A204.1 (cell line): Measurements from ENCODE around the gene ZNF277.
"Not testable (repeated sequence)": the region's sequence is repeated elsewhere in the genome, so short reads cannot be mapped to it uniquely, and the experiment has no call there.

ENCODE experiments used
- FAIRE-seq: peaks from 2 replicates; lab custom pipeline; 2012; peaks lifted over from hg19 to GRCh38; lab: Jason Lieb, UNC

Gene ZNF277

GRCh38 chr7:112212571-112212970 is 6.1 kb downstream of the ZNF277 start:
- no peak for FAIRE-seq

GRCh38 chr7:112213735-112214134 is 7.2 kb downstream of the ZNF277 start:
- FAIRE-seq, result no peak

GRCh38 chr7:112214268-112214667 is 7.8 kb downstream of the ZNF277 start:
- FAIRE-seq, result no peak

GRCh38 chr7:112214883-112215282 is 8.4 kb downstream of the ZNF277 start:
- no peak for FAIRE-seq

DNA sequence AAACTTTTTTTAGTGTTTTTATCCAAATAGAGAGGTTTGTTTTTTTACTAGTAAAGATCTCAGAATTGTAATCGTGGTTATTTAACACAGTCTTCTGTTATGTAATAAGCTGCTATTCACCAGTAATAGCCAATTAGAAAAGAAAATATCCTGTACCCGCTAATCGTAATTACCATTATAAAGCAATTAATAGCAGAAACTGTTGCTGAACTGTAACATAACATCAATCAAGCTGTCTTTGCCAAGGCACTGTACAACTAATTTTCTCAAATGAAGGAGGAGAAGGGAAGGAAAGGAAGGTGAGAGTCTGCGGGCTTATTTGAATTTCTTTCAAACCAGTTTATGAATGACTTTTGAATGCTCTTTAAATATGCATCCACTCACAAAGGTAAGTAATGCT is 9.3 kb downstream of the ZNF277 start:
- FAIRE-seq, result no peak

DNA sequence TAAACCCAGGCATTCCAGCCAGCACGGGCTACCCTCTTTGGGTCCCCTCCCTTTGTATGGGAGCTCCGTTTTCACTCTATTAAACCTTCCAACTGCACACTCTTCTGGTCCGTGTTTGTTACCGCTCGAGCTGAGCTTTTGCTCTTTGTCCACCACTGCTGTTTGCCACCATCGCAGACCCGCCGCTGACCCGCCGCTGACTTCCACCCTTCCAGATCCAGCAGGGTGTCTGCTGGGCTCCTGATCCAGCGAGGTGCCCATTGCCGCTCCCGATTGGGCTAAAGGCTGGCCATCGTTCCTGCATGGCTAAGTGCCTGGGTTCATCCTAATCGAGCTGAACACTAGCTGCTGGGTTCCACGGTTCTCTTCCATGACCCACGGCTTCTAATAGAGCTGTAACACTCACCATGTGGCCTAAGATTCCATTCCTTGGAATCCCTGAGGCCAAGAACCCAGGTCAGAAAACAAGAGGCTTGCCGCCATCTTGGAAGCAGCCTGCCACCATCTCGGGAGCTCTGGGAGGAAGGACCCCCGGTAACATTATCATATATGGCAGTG is 14.5 kb downstream of the ZNF277 start:
- FAIRE-seq, result no peak

DNA sequence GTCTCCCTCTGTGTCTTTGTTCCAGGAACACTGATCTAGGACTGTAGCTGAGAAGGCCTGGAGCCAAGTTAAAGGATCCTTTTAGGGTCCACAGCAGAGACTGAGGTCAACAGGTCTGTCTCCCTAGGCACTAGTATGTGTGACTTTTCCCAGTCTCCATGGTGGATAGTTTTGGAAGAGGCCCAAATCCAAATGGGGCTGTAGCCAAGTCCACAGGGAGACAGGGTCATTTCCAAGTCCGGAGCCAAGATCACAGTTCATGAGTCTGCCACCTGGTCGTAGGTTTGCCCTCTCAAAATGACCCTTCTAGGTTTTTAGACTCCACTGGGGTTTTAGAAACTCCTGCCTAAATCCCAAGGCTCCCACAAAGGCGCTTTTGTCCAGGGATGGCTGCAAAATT is 16.8 kb downstream of the ZNF277 start:
- no peak for FAIRE-seq

DNA sequence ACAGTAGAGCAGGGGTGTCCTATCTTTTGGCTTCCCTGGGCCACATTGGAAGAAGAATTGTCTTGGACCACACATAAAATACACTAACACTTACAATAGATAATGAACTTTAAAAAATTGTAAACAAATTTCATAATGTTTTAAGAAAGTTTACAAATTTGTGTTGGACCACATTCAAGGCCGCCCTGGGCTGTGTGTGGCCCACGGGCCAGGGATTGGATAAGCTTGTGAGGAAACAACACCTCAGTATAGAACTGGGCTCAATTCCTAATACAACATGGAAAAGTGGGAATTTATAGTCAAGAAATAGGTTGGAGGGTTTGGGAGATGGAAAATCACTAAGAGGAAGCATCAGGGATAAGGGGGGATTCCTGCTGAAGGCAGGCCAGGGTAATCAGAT is 17.7 kb downstream of the ZNF277 start:
- no peak for FAIRE-seq

DNA sequence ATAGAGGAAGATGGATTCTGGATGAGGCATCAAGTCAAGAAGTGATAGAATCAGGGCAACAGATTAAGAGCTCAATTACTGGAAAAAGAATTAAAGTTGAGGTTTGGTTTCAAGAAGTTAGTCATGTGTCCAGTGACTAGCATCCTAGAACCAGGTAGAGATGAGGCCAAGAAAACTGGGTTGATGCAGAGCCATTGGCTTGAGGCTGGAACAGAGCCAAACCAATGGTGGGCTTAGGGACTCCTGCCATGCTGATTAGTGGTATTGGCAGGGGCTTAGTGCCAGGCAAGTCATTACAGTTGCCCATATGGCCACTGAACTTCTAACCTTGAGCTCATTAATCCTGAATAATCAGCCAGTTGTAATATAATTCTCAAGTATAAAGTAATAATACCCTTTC is 18.5 kb downstream of the ZNF277 start:
- no peak for FAIRE-seq

DNA sequence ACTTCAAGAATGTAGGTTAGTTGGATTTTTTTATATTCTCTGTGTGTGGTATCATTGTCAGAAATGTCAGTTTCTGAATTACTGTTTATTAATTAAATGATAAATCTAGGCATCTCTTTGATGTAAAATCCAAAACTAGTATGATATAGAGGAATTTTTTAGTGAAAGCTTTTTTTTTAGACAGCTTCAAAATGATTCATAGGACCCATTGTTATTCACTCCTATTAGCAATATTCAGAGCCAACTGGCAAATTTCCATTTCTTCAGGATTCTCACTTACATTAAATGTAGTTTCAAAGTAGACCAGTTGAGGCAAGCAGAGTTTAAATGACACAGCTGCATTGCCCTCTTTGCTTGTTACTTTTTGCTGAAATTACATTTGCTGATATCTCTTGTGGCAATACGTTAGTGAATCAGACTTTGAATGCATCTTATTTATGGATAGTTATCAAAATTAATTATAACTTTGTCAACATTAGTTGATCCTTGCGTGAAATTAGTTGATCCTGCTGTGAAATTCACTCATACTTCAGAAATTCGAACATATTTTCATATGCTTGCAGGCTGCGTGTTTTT is 20.3 kb downstream of the ZNF277 start:
- no peak for FAIRE-seq

- no peak for FAIRE-seq
Observed at GRCh38 chr7:112228632-112229031, 22.1 kb downstream of the ZNF277 start.

GRCh38 chr7:112232212-112232978 is 25.9 kb downstream of the ZNF277 start:
- no peak for FAIRE-seq

GRCh38 chr7:112233048-112233697 is 26.7 kb downstream of the ZNF277 start:
- no peak for FAIRE-seq

- FAIRE-seq, result no peak
Observed at GRCh38 chr7:112234147-112234546, 27.7 kb downstream of the ZNF277 start.

DNA sequence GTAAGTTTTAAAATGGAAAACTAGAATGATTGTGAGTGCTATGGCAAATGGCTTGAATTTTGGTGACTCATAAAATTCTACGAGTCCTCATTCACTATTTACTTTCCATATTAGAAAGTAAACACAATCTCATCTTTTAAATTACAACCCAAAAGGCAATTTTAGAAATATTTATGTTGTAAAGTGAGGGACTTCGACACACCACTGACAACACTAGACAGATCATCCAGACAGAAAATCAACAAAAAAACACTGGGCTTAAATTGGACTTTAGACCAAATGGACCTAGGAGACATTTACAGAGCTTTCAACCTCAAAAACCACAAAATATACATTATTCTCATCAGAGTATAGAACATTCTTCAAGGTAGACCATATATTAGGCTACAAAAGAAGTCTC is 30.1 kb downstream of the ZNF277 start:
- no peak for FAIRE-seq

- FAIRE-seq, result no peak
Observed at GRCh38 chr7:112238330-112238729, 31.8 kb downstream of the ZNF277 start.

GRCh38 chr7:112238852-112239610 is 32.5 kb downstream of the ZNF277 start:
- no peak for FAIRE-seq

DNA sequence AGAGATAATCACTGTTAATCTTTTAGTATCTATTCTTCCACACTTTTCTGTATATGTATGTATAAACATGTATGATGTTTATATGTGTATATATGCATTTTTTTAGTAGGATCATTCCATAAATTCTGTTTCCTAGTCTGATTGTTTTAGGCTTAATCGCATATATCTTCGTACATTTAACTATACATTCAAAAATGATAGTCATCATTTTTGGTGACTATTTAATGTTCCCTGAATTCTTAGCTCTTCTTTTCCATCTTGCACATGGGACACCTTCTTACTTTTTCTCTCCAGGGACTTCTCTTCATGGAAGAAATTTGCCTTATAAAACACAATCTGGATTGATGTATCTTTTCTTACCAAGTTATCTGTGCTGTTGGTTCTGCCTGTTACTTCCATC is 42.1 kb downstream of the ZNF277 start:
- FAIRE-seq, result no peak

GRCh38 chr7:112249967-112250366 is 43.5 kb downstream of the ZNF277 start:
- not testable (repeated sequence) for FAIRE-seq

DNA sequence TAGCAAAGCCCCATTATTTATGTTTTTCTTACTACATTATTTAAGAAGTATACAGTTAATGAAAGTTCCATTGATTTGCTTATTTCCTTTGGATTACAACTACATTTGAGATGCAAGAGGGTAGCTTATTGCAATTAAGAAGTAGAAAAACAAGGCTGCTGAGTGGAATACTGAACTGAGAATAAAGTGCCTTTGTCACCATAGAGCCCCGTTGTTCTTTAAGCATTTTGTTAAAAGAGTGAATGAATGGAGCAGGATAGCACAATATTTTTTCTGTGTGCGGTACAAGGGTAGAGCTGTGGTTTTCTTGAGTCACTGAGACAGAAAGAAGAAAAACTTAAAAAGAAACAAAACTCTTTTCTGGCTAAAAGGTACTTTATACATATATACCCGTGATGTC is 45.6 kb downstream of the ZNF277 start:
- no peak for FAIRE-seq

DNA sequence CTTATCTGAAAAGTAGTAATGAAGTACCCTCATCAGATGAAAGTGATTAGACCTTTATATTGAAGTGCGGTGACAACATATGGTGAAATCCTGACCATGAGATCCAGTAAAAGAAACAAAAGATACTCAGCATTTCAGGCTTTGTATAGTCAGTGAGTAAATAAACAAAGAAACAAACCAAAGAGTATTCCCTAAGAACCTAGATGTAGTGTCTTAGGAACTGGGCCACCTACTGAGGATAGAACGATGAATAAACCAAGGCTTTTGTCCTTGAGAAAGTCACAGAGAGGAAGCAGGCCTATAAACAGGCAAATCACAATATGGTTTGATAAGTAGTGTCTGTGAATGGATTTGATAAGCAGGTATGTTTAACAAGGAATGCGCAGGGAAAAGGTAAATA is 46.2 kb downstream of the ZNF277 start:
- FAIRE-seq, result no peak

DNA sequence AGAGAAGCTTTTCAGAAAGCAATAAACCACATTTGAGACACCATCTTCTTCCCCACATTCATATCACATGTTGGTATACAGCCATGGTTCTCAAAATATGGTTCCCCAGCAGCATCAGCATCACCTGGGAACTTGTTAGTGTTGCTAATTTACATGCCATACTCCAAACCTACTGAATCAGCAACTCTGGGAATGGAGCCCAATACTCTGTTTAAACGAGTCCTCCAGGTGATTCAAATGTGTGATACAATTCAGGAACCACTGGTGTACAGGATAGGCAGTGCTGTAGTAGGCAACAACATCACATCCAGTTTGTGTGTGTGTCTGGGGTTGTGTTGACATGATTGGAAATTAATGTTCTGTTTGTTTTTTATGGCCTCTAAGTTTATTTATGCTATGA is 47.7 kb downstream of the ZNF277 start:
- FAIRE-seq, result no peak
